OCI-LY7 (cell line): ENCODE measurements around the gene PFKFB3.

Source experiments
- CTCF ChIP-seq: fragments of 200-600 bp; sonication (generic); conservative IDR thresholded peaks from 2 replicates; pipeline ENCODE4 v1.5.1; 2014; ENCODE audit warnings: mild to moderate bottlenecking, antibody characterized with exemption, low read length, moderate library complexity, mixed read lengths
- EZH2phosphoT487 ChIP-seq: fragments of 200-600 bp; sonication (generic); IDR thresholded peaks from 2 replicates; pipeline ENCODE4 v1.6.1; 2018; ENCODE audit warnings: low read depth, borderline replicate concordance, mild to moderate bottlenecking, mixed run types, antibody characterized with exemption, low read length, moderate library complexity, mixed read lengths

- TF ChIP-seq CTCF (peak; percentile 84), EZH2phosphoT487 (no peak)
Observed at GRCh38 chr10:6202684-6203330, at the start of gene PFKFB3.
